Measurements from ENCODE around the gene FBXO10. TPM values are rescaled to one million over a fixed set of nuclear protein-coding genes. Genes with fewer than 3 reads are reported as not detected.

The FBXO10 gene
- total and polyA plus RNA-seq, 2 of the 8 experiments (the other 6 are each of a cell fraction or from before 2014, with no cell fraction given) = 13.1 to 13.9 TPM

DNA sequence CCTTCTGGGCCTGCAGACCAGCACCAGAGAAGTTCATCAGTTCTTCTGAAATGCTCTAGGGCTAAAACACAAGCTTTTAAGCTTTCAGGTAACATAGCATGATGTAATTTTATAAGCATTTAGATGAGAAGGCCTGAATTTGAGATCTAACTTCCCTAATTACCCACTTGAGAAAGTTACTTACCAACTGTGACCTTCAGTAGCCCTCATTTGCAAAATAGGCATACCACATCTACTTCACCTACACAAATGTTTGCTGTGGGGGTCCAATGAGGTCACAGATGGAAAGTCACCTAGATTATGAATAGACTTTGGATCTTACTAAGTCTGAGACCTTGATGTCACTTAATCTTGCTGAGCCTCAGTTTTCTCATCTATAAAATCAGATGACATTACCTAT is 36.5 kb downstream of the FBXO10 start:
- no peak for FAIRE-seq

More for the DNA sequence above, 36.5 kb downstream of the FBXO10 start:
- no peaks in the 10 kb centered on the region for H3K4me1 ChIP-seq (replicated peaks in 1 of 4; ENCODE audit: control insufficient read depth in 3 of 4, insufficient read depth in 4 of 4, low read length in 3 of 4)
- no peak overlapping the region for H3K23ac ChIP-seq (ENCODE audit: insufficient read length)
- peaks cover 0 to 5% of the 10 kb centered on the region in 2 experiments for H4K20me1 ChIP-seq (replicated peaks in 1 of 2; ENCODE audit: control insufficient read depth in 1 of 2, insufficient read depth in 2 of 2, low read length in 2 of 2)
- H3K9me3 ChIP-seq (ENCODE audit: insufficient read depth in 2 of 2, low read depth in 1 of 2, low read length in 1 of 2) = no peaks in the 10 kb centered on the region
- H3K4ac ChIP-seq (replicated peaks; ENCODE audit: insufficient read length, low read depth, low read length) = no peak overlapping the region
- H2AK5ac ChIP-seq (ENCODE audit: low read depth, low read length) = no peak overlapping the region
- POLR2A ChIA-PET (ENCODE audit: partially characterized antibody) = no interaction called here
- no peak overlapping the region for H2BK12ac ChIP-seq (ENCODE audit: low read depth, low read length)
- H4K91ac ChIP-seq (replicated peaks; ENCODE audit: insufficient read length, low read length) = no peak overlapping the region
- H3K14ac ChIP-seq (ENCODE audit: insufficient read length) = no peak overlapping the region
- TF ChIP-seq POLR2A (IDR thresholded peaks at IDR 0.05; ENCODE audit: control extremely low read depth in 1 of 2, low read depth in 2 of 2, low read length in 2 of 2) (no peak), RFX5 (IDR thresholded peaks at IDR 0.05; ENCODE audit: borderline replicate concordance, low read depth, low read length) (no peak), CBX8 (IDR thresholded peaks at IDR 0.05; ENCODE audit: borderline replicate concordance, low read depth, low read length) (no peak)
- CTCF ChIA-PET (ENCODE audit: partially characterized antibody) = no interaction called here
- no peak overlapping the region for H2BK15ac ChIP-seq (ENCODE audit: low read length)
- H2AFZ ChIP-seq (ENCODE audit: low read length) = no peak overlapping the region
- H2BK20ac ChIP-seq (ENCODE audit: low read length) = no peak overlapping the region
- no peaks in the 10 kb centered on the region for H3K79me1 ChIP-seq (ENCODE audit: low read depth, low read length)
- H2BK120ac ChIP-seq (replicated peaks; ENCODE audit: low read depth, low read length) = no peak overlapping the region
- DNase-seq (ENCODE audit: low read depth in 1 of 2, low spot score in 2 of 2) = no peak
- no peak overlapping the region for H3K4me3 ChIP-seq (ENCODE audit: extremely low read depth in 1 of 4, insufficient read depth in 2 of 4, low read depth in 3 of 4, low read length in 4 of 4)
- H3K23me2 ChIP-seq (ENCODE audit: low read depth, low read length) = no peaks in the 10 kb centered on the region
- H2BK5ac ChIP-seq (ENCODE audit: low read depth, low read length) = no peak overlapping the region
- no peak overlapping the region for H3K4me2 ChIP-seq (ENCODE audit: insufficient read depth in 1 of 2, low read depth in 2 of 2, low read length in 2 of 2)
- no peak overlapping the region for H3K27ac ChIP-seq (ENCODE audit: low read depth, low read length)
- H3K9ac ChIP-seq (replicated peaks in 1 of 4; ENCODE audit: extremely low read depth in 1 of 4, low read depth in 3 of 4, low read length in 3 of 4) = no peak overlapping the region
- H3K18ac ChIP-seq (ENCODE audit: extremely low read depth, low read length) = no peak overlapping the region
- H4K8ac ChIP-seq (ENCODE audit: extremely low read depth, insufficient read depth, low read length) = no peak overlapping the region
- H3K79me2 ChIP-seq (ENCODE audit: control insufficient read depth in 1 of 2, insufficient read depth in 2 of 2, low read length in 2 of 2) = no peaks in the 10 kb centered on the region
- no peaks in the 10 kb centered on the region for H3K27me3 ChIP-seq (replicated peaks in 1 of 4; ENCODE audit: control insufficient read depth in 3 of 4, extremely low read depth in 1 of 4, insufficient read depth in 3 of 4, low read length in 3 of 4)
- H4K5ac ChIP-seq (ENCODE audit: insufficient read length, low read depth, low read length) = no peak overlapping the region
- no peak overlapping the region for H3K56ac ChIP-seq (replicated peaks; ENCODE audit: insufficient read length, low read depth, low read length)
- peaks cover 6 to 28% (median 14%) of the 10 kb centered on the region in 4 experiments; a peak in 6 of 8 replicates for H3K36me3 ChIP-seq (ENCODE audit: control insufficient read depth in 2 of 4, insufficient read depth in 4 of 4, low read length in 3 of 4)
